GM20431 (cell line): ENCODE measurements around the gene CERS4.
"Not testable (repeated sequence)": the region's sequence is repeated elsewhere in the genome, so short reads cannot be mapped to it uniquely, and the experiment has no call there.

Experiments
- in situ Hi-C: fragments of 300-500 bp; cut with MseI, MboI; formaldehyde crosslinking; loops from one replicate; pipeline ENCODE4 v1.15.0; 2020; ENCODE audit warnings: low sequenced_read_pairs; ENCODE audit not compliant: unreplicated experiment

Gene CERS4

GRCh38 chr19:8259142-8259921, 50.2 kb downstream of the CERS4 start:
- in situ Hi-C loops = no loop called here

GRCh38 chr19:8259922-8260247, 50.7 kb downstream of the CERS4 start:
- in situ Hi-C loops = no loop called here

- in situ Hi-C loops = no loop called here
These were observed 52.2 kb downstream of the CERS4 start for GRCh38 chr19:8261347-8261746.

GRCh38 chr19:8261881-8262280, 52.7 kb downstream of the CERS4 start:
- in situ Hi-C loops = no loop called here

- in situ Hi-C loops = no loop called here
These were observed 53.3 kb downstream of the CERS4 start for GRCh38 chr19:8262431-8262830.

GRCh38 chr19:8264248-8264647, 55.1 kb downstream of the CERS4 start:
- in situ Hi-C loops = not testable (repeated sequence)

GRCh38 chr19:8265872-8266271, 56.7 kb downstream of the CERS4 start:
- in situ Hi-C loops = no loop called here

GRCh38 chr19:8269724-8270123, 60.6 kb downstream of the CERS4 start:
- in situ Hi-C loops = no loop called here

- in situ Hi-C loops = not testable (repeated sequence)
These were observed 67.3 kb downstream of the CERS4 start for GRCh38 chr19:8276508-8276907.

- in situ Hi-C loops = not testable (repeated sequence)
These were observed 82.2 kb downstream of the CERS4 start for GRCh38 chr19:8291337-8291736.

- in situ Hi-C loops = no loop called here
These were observed 93.2 kb downstream of the CERS4 start for GRCh38 chr19:8302357-8302691.

GRCh38 chr19:8302734-8303133, 93.6 kb downstream of the CERS4 start:
- in situ Hi-C loops = no loop called here

- in situ Hi-C loops = no loop called here
These were observed 95.9 kb downstream of the CERS4 start for GRCh38 chr19:8304841-8305621.

GRCh38 chr19:8305798-8306197, 96.6 kb downstream of the CERS4 start:
- in situ Hi-C loops = no loop called here

GRCh38 chr19:8306235-8307054, 97.3 kb downstream of the CERS4 start:
- in situ Hi-C loops = no loop called here

GRCh38 chr19:8307400-8307964, 98.3 kb downstream of the CERS4 start:
- in situ Hi-C loops = no loop called here

- in situ Hi-C loops = no loop called here
These were observed 99.0 kb downstream of the CERS4 start, which contains the start of gene CD320 for GRCh38 chr19:8307965-8308866. CD320 (minus strand) TSS chr19:8308358; CDS start chr19:8308290, 68 bp downstream.

- in situ Hi-C loops = no loop called here
These were observed 99.7 kb downstream of the CERS4 start for GRCh38 chr19:8308891-8309291.

GRCh38 chr19:8310342-8311055, 101.3 kb downstream of the CERS4 start:
- in situ Hi-C loops = no loop called here
